Measurements from ENCODE around the gene DMKN.

The DMKN gene

GRCh38 chr19:35459414-35460082 is 53.9 kb downstream of the DMKN start:
- no peak for DNase-seq

DNA sequence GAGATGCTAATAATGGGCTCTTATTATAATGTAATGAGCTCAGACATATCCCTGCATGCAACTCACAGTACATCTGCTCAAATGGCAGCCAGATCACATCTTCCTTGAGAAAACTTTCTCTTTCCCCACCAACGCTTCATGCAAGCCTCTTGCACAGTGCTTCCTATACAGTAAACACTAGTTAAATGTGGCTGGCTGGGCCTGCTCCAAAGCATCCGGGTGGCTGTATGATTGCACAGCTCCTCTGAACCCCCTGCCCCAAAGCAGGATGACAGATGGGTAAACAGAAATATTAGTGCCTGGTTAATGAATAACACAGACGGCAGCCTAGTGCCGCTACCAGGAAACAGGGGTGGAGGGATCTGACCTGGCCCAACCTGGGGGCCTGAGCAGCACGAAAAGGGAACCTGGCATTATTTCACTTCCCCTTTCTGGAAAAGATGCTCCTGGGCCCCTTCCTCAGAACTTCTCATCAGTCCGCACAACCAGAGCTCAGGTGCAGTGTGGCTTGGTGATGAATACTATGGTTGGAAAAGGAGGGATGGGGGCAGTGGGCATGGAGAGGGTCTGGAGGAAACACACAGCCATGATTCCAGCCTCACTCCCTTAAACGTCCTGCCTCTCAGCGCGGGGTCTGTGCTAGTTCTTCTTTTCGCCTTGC is 54.6 kb downstream of the DMKN start:
- no peak for DNase-seq

- DNase-seq, result no peak
Measured at GRCh38 chr19:35458192-35458591, 55.3 kb downstream of the DMKN start.

DNA sequence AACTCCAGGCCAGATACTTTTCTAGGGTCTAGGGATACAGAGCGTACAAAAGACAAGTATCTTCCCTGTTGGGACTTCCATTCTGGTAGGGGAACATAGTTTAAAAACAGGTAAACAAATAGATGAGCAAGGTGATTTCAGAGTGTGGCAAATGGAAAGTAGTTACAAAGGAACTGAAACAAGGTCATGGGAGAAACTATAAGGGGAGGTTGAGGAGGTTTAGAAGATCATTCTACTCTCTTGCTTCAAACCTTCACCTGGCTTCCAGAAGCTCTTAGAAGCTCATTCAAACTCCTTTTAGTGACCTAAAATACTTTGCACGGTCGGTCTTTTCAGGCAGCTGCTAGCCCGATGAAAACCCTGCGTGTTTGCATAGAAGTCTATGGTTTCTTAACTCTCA is 56.3 kb downstream of the DMKN start:
- DNase-seq, result no peak

DNA sequence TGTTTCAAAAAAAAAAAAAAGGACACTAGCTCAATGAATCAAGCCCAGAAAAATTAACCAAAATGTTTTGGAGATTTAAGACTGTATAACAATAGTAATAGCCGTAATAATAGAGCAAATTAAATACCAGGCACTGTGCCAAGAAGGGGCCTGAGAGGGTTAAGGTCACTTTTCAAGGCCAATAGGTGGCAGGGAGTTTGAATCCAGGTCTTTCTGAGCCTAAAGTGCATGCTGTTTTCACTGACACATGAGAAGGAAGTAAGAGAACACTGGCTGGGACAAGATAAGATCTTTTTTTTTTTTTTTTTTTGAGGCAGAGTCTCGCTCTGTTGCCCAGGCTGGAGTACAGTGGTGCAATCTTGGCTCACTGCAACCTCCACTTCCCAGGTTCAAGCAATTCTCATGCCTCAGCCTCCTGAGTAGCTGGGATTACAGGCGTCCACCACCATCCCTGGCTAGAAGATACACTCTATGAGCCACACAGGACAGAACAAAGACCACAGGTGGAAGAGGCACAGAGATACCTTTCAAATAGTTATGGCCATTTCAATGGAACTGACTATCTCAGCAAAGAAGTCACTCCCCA is 57.7 kb downstream of the DMKN start:
- no peak for DNase-seq

GRCh38 chr19:35454663-35455062 is 58.8 kb downstream of the DMKN start:
- no peak for DNase-seq

DNA sequence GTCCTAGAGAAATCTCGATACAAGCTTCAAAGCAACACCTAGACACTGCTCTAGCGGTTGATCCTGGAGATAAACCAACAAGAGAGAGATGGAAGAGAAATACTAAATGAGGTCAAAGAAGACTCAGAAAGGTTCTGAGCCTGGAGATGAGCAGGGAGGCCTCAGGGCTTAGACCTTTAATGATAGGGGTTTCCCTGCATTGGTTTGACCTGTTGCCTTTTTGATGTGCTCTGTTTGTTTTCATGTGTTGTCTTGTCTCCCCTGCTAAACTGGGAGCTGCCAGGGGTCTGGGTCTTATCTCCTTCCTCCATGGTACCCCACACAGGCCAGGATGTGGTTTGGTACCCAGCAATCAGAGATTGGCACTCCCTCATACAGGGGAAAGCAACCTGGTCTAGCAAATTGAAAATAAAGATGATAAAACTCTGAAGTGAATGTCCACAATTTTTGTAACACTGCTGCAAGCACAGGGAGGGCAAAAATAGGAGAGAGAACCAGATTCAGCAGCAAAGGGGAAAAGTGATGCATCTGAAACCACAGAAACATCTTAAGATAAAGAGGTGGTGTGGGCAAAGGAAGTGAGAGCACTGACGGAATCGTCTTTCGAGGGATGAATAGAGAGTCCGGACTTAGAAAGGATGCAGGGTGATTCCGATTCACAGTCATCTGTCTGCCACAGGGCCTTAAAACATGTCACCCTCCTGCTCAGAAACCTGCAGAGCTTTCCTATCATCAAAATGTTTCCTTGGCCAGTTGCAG is 61.9 kb downstream of the DMKN start:
- no peak for DNase-seq

- DNase-seq, result peak; percentile 12
Measured at GRCh38 chr19:35449359-35450043, 63.9 kb downstream of the DMKN start.

DNA sequence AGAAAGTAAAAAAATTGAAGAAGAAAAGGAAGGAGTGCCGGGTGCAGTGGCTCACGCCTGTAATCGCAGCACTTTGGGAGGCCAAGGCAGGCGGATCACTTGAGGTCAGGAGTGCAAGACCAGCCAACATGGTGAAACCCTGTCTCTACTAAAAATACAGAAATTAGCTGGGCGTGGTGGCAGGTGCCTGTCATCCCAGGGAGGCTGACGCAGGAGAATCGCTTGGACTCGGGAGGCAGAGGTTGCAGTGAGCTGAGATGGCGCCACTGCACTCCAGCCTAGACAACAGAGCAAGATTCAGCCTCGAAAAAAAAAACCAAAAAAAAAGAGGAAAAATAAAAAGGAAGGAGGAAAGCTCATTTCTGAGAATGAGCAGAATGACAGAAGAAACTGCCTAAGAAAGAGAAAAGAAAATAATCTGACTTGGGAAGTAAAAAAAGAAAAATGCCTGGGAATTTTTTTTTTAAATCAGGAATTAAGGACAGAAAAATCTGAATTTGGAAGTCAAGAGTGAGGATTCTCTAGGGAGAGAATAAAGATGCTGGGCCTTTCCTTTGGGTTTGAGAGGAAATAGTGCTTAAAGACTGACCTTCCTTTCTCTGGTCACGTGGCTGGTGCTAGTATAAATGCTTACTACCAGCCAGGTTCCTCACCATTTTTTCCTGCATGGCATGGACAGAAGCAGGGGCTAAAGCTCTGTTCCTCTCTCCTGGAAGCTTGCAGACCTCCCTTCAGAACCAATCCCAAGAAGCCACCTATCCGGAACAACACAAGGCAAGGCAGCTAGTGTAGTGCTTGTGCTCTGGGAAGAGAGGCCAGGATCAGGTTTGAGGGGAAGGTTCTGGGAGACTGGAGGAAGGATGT is 65.6 kb downstream of the DMKN start, which contains the start of gene FFAR2:
FFAR2 (plus strand) TSS at position 652 of the 864 bp plus-strand sequence. CDS start 1,458 bp downstream, outside the sequence.
- DNase-seq, result no peak

All from NCI-H82 (cell line).